ENCODE measurements around the gene BTNL9. TPM values are rescaled to one million over a fixed set of nuclear protein-coding genes. Genes with fewer than 3 reads are reported as not detected.

BTNL9 gene
- total RNA-seq, 4 donors from 2014 or later: 69.2 to 579 (median 129) TPM

DNA sequence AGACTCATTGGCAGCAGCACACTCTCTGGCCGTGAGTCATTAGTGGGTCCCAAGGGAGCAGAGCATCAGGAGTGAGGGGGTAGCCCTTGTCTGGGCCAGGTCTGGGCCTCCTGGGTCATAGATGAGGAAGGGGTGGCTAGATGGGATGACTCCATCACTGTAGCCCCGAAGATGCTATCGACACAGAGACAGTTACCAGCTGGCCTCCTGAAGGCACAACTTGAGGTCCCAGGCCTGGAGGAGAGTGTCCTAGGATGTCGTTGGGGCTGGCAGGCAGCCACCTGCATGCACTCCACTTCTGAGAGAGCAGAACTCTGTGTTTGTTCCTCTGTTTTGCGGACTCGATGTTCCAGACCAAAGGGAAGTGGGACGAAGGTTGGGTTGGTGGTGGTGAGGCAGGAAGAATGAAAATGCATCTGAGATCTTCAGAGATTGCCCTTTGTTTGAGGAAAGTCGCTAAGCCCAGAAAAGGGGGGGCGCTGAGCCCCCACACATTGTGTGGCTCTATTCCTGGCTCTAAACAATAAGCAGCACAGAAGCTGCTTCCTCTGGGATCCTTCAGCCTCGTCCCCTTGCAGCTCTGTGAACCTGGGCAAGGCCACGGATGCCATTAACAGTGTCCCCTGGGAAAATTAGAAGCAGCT is 4.7 kb downstream of the BTNL9 start:
- no peak for TF ChIP-seq CTCF (IDR thresholded peaks at IDR 0.05; ENCODE audit: low read depth)

GRCh38 chr5:181045316-181045715 is 5.2 kb downstream of the BTNL9 start:
- no peak for TF ChIP-seq CTCF (IDR thresholded peaks at IDR 0.05; ENCODE audit: low read depth)

DNA sequence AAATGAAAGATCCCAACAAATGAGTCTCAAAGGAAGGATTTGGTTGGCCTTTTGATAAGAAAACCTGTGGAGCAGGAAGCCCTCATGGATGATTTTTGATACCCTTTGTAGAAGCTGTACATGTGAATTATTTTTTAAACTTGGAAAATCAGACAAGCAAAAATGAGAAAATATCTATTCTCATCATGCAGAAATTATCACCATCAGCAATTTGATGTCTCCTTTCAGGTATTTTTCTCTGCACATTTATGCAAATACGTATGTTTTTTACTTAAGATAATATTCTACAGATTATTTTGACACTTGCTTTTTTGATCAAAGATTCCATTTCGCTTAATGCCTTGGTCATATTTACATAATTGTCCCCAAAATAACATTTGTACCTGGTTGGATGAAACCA is 7.2 kb downstream of the BTNL9 start:
- no peak for TF ChIP-seq CTCF (IDR thresholded peaks at IDR 0.05; ENCODE audit: low read depth)

GRCh38 chr5:181047921-181048320 is 7.9 kb downstream of the BTNL9 start:
- TF ChIP-seq CTCF (IDR thresholded peaks at IDR 0.05; ENCODE audit: low read depth): no peak

- TF ChIP-seq CTCF (IDR thresholded peaks at IDR 0.05; ENCODE audit: low read depth): no peak
Measured at GRCh38 chr5:181050016-181050415, 9.9 kb downstream of the BTNL9 start.

DNA sequence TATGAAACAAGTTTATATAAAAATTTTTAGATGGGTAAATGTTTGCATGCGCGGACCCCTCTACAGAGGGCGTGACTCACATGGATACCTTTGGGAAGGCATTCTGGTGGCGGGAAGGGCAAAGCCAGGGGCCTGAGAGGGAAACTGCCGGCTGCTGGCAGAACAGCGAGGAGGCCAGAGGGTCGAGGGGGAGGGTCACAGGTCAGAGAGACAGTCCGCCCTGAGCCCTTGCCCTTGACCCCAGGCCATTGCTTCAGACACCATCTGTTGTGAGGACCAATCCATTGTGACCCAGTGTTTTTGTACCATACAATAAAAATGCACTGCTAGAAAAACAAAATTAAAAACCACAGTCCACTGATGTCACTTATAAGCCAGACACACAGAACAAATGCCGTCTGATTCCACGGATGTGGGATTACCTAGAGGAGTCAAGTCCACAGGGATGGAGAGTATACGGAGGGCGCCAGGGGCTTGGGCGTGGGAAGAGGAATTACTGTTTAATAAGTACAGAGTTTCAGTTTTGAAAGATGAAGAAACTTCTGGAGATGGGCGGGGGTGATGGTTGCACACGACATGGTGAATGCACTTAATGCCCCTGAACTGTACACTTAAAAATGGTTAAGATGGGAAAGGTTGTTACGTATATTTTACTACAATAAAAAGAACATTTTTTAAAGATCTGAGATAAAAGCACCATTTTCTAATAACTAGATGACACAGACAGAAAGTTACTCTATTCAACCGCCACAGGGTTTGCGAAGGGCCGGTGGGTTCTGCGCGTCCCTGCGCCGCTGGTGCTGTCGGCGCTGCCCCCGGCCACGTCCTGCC is 12.0 kb downstream of the BTNL9 start:
- no peak for TF ChIP-seq CTCF (IDR thresholded peaks at IDR 0.05; ENCODE audit: low read depth)

- TF ChIP-seq CTCF (IDR thresholded peaks at IDR 0.05; ENCODE audit: low read depth): no peak
Measured at GRCh38 chr5:181052672-181053487, 12.8 kb downstream of the BTNL9 start.

Data from subcutaneous adipose tissue (tissue), 4 donors.